Measurements from ENCODE around the gene PLSCR4.
A peak's percentile ranks its signal among the peaks of the same experiment; 100 is the strongest.

The PLSCR4 gene

DNA sequence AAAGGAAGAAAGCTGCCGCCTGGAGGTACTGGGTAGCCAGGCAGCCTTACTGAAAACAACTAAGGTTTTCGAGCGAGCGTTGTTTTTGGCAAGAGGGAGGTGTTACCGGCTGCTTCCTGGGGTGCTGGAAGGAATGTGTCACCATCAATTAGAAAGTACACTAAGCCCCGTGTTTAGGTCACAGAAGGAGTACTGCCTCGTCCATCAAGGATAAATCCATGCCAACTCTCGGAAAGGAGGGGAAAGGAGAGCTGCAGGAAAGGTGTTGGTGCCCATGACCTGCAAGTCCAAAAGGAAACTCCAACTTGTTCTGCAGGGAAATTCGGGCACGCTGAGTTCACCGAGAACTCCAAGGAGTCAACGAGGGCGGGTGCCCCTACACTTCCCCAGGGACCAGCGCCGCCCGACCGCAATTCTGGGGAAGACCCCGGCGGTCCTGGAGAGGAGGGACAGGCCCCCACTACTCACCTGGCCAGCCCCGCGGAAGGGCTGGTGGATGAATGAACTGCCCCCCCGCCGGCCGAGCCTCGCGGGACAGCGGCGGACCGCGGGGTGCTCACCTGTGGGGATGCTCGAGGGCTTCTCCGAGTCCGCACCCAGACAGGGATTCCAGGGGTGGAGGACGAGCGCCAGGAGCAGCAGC is 90.5 kb downstream of the PLSCR4 start:
- TF ChIP-seq, protein P1, sequence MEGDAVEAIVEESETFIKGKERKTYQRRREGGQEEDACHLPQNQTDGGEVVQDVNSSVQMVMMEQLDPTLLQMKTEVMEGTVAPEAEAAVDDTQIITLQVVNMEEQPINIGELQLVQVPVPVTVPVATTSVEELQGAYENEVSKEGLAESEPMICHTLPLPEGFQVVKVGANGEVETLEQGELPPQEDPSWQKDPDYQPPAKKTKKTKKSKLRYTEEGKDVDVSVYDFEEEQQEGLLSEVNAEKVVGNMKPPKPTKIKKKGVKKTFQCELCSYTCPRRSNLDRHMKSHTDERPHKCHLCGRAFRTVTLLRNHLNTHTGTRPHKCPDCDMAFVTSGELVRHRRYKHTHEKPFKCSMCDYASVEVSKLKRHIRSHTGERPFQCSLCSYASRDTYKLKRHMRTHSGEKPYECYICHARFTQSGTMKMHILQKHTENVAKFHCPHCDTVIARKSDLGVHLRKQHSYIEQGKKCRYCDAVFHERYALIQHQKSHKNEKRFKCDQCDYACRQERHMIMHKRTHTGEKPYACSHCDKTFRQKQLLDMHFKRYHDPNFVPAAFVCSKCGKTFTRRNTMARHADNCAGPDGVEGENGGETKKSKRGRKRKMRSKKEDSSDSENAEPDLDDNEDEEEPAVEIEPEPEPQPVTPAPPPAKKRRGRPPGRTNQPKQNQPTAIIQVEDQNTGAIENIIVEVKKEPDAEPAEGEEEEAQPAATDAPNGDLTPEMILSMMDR (IDR thresholded peaks at IDR 0.05) = peak; percentile 46
- peak overlapping the region; percentile 92 for H3K4me3 Mint-ChIP-seq

DNA sequence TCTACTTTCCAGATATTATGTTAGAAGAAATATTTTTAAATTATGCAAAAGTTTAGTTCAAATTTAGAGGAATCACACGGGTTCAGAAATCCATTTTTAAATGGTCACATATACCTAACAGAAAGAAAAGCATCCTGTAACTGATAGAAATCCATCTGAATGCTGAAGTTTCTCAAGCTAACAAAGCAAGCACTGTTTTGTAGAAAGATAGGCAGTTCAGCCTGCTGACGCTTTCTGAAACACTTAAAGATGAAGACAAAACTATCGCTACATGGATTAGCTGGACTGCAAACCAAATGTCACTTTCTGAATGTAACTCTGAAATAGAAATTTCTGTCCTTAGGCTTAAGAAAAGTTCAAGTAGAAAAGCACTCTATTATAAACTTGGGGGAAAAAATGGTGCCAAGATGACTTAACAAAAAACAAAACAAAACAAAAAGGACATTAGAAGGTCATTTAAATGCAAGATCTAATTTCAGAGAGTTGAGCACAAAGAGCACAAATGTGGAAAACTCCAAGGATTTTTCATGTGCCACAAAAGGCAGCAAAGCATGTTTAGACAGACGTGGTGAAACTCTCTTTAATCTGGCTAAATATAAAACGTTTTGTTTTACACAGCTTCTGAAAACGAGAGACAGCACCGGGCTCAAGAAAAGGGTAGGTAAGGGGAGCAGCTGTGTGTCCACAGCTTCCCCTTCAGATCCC is 91.1 kb downstream of the PLSCR4 start:
- H3K27ac Mint-ChIP-seq = peak overlapping the region; percentile 96
- H3K4me3 Mint-ChIP-seq = peak overlapping the region; percentile 92
- peaks cover 70% of the 10 kb centered on the region for H3K4me1 Mint-ChIP-seq
- H3K36me3 Mint-ChIP-seq (ENCODE audit: low read depth) = peaks cover 8% of the 10 kb centered on the region
- H3K9me3 Mint-ChIP-seq = no peaks in the 10 kb centered on the region
- DNase-seq = no peak
- H3K27me3 Mint-ChIP-seq (ENCODE audit: low read depth, poor library complexity) = no peaks in the 10 kb centered on the region
- TF ChIP-seq, protein P1 (IDR thresholded peaks at IDR 0.05) = no peak

More for the DNA sequence above, 90.5 kb downstream of the PLSCR4 start:
- peak; percentile 59 for DNase-seq
- H3K27ac Mint-ChIP-seq = peak overlapping the region; percentile 96
- peaks cover 8% of the 10 kb centered on the region for H3K36me3 Mint-ChIP-seq (ENCODE audit: low read depth)
- H3K4me1 Mint-ChIP-seq = peaks cover 75% of the 10 kb centered on the region
- H3K27me3 Mint-ChIP-seq (ENCODE audit: low read depth, poor library complexity) = no peaks in the 10 kb centered on the region
- H3K9me3 Mint-ChIP-seq = no peaks in the 10 kb centered on the region

DNA sequence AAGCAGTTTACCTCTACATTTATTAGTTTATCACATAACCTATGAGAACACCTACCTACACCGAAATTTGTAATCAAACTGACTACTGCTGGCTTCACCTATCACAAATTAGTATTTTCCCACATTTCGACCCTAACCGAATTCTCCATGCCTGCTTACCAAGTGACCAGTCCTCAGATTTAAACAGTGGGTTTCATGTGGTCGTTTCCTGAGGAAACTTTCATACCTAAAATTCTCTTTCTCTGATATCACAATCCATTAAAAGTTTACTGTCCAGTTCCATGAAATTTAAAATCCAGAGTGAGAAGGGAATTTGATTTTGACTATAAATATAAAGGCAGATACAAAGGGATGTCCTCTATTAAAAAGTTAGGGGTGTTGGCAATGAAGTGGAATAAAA is 91.9 kb downstream of the PLSCR4 start:
- no peaks in the 10 kb centered on the region for H3K9me3 Mint-ChIP-seq
- DNase-seq = no peak
- peak overlapping the region; percentile 92 for H3K4me3 Mint-ChIP-seq
- peaks cover 8% of the 10 kb centered on the region for H3K36me3 Mint-ChIP-seq (ENCODE audit: low read depth)
- TF ChIP-seq, protein P1 (IDR thresholded peaks at IDR 0.05) = no peak
- H3K4me1 Mint-ChIP-seq = peaks cover 73% of the 10 kb centered on the region
- H3K27ac Mint-ChIP-seq = no peak overlapping the region
- H3K27me3 Mint-ChIP-seq (ENCODE audit: low read depth, poor library complexity) = no peaks in the 10 kb centered on the region

DNA sequence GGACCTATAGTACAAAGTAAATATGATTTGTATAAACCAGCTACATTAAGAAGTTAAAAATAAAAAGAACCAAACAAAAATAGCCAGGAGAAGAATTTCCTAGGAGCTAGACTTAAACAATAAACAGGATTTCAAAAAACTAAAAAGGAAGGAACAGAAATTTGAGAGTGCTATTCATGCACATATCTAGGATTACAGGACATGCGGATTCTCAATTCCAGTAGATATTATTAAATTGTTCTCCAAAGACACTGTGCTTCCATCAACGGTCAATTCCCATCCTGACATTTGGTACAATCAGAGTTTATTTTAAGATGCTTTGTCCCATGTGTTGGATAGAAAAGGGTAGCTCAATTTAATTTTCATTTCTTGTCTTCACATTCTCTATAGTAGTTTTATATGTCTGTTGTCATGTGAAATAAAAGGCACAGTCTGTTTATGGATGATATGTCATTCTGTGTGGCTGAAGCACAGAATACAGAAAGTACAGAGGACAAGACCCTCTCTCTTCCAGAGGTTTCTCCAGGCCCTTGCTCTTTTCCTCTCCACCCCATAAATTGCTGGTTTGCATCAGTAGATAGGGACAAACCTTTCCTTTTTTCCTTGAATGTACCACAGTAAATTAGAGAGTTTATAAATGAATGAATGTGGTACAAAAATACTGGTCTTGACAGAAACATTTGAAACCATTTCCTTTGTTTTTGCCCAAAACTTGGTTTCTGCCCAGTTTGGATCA is 93.4 kb downstream of the PLSCR4 start:
- Mint-ChIP-seq H3K27me3 (ENCODE audit: low read depth, poor library complexity) (no peaks in the 10 kb centered on the region), H3K4me3 (peak overlapping the region; percentile 92), H3K9me3 (no peaks in the 10 kb centered on the region), H3K4me1 (peaks cover 78% of the 10 kb centered on the region), H3K27ac (no peak overlapping the region), H3K36me3 (ENCODE audit: low read depth) (peaks cover 13% of the 10 kb centered on the region)
- TF ChIP-seq, protein P1 (IDR thresholded peaks at IDR 0.05) = no peak
- no peak for DNase-seq

DNA sequence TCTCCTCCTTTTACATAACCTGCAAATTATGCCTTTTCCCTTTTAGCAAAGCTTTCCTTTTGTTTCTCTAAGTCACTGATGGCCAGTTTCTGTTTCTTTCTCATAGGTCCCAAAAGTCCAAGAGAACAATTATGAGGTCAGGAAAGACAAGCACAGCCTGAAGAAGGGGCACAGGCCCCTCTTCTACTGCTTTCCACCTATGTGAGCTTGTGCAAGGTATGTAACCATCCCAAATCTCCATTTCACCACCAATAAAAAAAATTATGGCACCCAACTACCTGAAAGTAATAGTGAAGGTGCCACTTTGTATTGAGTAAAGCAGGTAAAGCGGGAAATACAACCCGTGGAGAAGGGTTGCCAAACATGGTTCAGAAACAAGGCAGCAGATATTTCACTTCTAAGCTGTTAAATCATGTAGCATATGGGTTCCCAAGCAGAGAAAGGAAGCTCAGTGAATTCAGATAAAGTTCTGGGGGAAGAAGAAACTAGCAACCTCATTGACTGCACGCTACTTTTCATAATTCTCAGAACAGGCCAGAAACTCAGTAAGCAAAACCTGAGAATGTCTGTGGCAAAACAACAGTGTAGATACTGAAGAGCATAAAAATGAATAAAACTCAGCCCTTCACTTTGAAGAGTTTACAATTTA is 94.1 kb downstream of the PLSCR4 start:
- DNase-seq = no peak
- Mint-ChIP-seq H3K27me3 (ENCODE audit: low read depth, poor library complexity) (no peaks in the 10 kb centered on the region), H3K27ac (peak overlapping the region; percentile 50), H3K9me3 (no peaks in the 10 kb centered on the region), H3K4me1 (peaks cover 74% of the 10 kb centered on the region), H3K36me3 (ENCODE audit: low read depth) (peaks cover 17% of the 10 kb centered on the region), H3K4me3 (peak overlapping the region; percentile 52)
- TF ChIP-seq, protein P1 (IDR thresholded peaks at IDR 0.05) = no peak

All from nephron progenitor cell (in vitro differentiated cells).